ENCODE measurements around the gene LRRC4. TPM values are rescaled to one million over a fixed set of nuclear protein-coding genes. Genes with fewer than 3 reads are reported as not detected.

LRRC4 gene
- total RNA-seq, 1 experiment from 2014 or later: 0.39 TPM

DNA sequence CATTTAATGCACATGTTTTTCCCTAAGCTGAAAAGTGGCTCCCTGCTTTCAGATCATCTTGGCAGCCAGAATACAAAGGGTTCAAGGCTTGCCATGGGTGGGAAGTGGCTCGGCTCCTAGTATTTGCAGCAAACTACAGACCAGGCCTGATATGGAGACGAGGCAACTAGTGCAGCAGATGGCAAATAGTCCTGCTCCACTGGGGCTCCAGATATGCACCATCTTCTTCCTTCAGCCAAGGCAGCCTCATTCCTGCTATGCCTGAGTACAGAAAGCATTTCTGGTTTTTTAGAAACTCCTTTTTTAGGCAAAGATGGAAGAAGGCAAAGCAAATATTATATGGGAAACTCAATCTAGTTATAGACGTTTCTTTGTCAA lies 23.9 kb downstream of the LRRC4 start:
- Histone ChIP-seq H3K27ac (no peak overlapping the region), H3K9me2 (ENCODE audit: insufficient read depth) (no peaks in the 10 kb centered on the region), H3K4me2 (no peak overlapping the region), H3K4me1 (replicated peaks; ENCODE audit: insufficient read depth) (no peaks in the 10 kb centered on the region), H3K4me3 (no peak overlapping the region), H3K9me3 (ENCODE audit: insufficient read depth, low read depth) (no peaks in the 10 kb centered on the region), H3K79me2 (ENCODE audit: low read depth) (no peaks in the 10 kb centered on the region), H3K36me3 (ENCODE audit: low read depth) (no peaks in the 10 kb centered on the region), H3K27me3 (ENCODE audit: insufficient read depth, low read depth) (no peaks in the 10 kb centered on the region), H4K20me1 (ENCODE audit: insufficient read depth) (no peaks in the 10 kb centered on the region), H3F3A (ENCODE audit: insufficient read depth, low read depth) (no peaks in the 10 kb centered on the region), H2AFZ (no peak overlapping the region)
- DNase-seq: no peak
- TF ChIP-seq, protein P1, sequence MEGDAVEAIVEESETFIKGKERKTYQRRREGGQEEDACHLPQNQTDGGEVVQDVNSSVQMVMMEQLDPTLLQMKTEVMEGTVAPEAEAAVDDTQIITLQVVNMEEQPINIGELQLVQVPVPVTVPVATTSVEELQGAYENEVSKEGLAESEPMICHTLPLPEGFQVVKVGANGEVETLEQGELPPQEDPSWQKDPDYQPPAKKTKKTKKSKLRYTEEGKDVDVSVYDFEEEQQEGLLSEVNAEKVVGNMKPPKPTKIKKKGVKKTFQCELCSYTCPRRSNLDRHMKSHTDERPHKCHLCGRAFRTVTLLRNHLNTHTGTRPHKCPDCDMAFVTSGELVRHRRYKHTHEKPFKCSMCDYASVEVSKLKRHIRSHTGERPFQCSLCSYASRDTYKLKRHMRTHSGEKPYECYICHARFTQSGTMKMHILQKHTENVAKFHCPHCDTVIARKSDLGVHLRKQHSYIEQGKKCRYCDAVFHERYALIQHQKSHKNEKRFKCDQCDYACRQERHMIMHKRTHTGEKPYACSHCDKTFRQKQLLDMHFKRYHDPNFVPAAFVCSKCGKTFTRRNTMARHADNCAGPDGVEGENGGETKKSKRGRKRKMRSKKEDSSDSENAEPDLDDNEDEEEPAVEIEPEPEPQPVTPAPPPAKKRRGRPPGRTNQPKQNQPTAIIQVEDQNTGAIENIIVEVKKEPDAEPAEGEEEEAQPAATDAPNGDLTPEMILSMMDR (conservative IDR thresholded peaks at IDR 0.05): no peak
- TF ChIP-seq EZH2 (IDR thresholded peaks at IDR 0.05; ENCODE audit: low read depth): no peak
- intact Hi-C loops (cut with micrococcal nuclease; ENCODE audit: unreplicated experiment): no loop called here
- ChIA-PET CTCF (no interaction called here), POLR2A (ENCODE audit: unreplicated experiment) (interaction anchor here (0.5 kb wide), 1 partner anchor 1199 kb away, joined by 4 read pairs; no protein-coding TSS in a partner anchor)
- BruUV-seq (replicated peaks): no TSS peak

- intact Hi-C loops (cut with micrococcal nuclease; ENCODE audit: unreplicated experiment): no loop called here
- no peak for DNase-seq
- no peak overlapping the region for H3K4me3 ChIP-seq
- CTCF ChIA-PET: no interaction called here
- H3K36me3 ChIP-seq (ENCODE audit: low read depth): no peaks in the 10 kb centered on the region
- no peak for TF ChIP-seq EZH2 (IDR thresholded peaks at IDR 0.05; ENCODE audit: low read depth)
- TF ChIP-seq, protein P1 (conservative IDR thresholded peaks at IDR 0.05): no peak
- BruUV-seq (replicated peaks): no TSS peak
- POLR2A ChIA-PET (ENCODE audit: unreplicated experiment): interaction anchor here (0.5 kb wide), 1 partner anchor 1199 kb away, joined by 4 read pairs; no protein-coding TSS in a partner anchor
- no peaks in the 10 kb centered on the region for H3F3A ChIP-seq (ENCODE audit: insufficient read depth, low read depth)
- H3K9me3 ChIP-seq (ENCODE audit: insufficient read depth, low read depth): no peaks in the 10 kb centered on the region
- no peak overlapping the region for H3K4me2 ChIP-seq
- no peaks in the 10 kb centered on the region for H3K79me2 ChIP-seq (ENCODE audit: low read depth)
- no peaks in the 10 kb centered on the region for H3K27me3 ChIP-seq (ENCODE audit: insufficient read depth, low read depth)
- no peak overlapping the region for H3K27ac ChIP-seq
- H3K4me1 ChIP-seq (replicated peaks; ENCODE audit: insufficient read depth): no peaks in the 10 kb centered on the region
- no peaks in the 10 kb centered on the region for H3K9me2 ChIP-seq (ENCODE audit: insufficient read depth)
- no peaks in the 10 kb centered on the region for H4K20me1 ChIP-seq (ENCODE audit: insufficient read depth)
- H2AFZ ChIP-seq: no peak overlapping the region
Measured at GRCh38 chr7:128006550-128007302, 24.5 kb downstream of the LRRC4 start.

DNA sequence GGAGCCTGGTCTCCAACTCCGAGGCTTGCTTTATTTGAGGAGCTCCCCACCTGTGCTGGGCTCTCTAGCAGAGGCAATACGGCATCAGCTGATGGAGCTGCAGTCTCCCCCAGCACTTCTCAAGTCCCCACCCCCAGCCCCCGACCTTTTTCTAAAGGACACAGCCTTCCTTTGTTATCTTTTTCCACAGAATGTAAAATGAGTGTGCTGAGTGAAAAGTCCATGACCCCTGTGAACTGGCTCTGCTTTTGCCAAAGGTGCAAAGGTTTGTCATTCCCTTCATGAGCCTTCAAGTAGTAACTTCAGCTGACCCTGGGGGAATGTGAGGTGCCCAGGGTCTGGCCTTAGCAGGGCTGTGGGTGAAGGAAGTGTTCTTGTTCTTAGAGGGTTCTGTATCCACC lies 25.5 kb downstream of the LRRC4 start:
- Histone ChIP-seq H3K36me3 (ENCODE audit: low read depth) (no peaks in the 10 kb centered on the region), H3K4me3 (no peak overlapping the region), H3K27ac (no peak overlapping the region), H3F3A (ENCODE audit: insufficient read depth, low read depth) (no peaks in the 10 kb centered on the region), H2AFZ (no peak overlapping the region), H3K4me2 (no peak overlapping the region), H3K79me2 (ENCODE audit: low read depth) (no peaks in the 10 kb centered on the region), H3K27me3 (ENCODE audit: insufficient read depth, low read depth) (no peaks in the 10 kb centered on the region), H3K4me1 (replicated peaks; ENCODE audit: insufficient read depth) (no peaks in the 10 kb centered on the region), H4K20me1 (ENCODE audit: insufficient read depth) (no peaks in the 10 kb centered on the region), H3K9me2 (ENCODE audit: insufficient read depth) (no peaks in the 10 kb centered on the region), H3K9me3 (ENCODE audit: insufficient read depth, low read depth) (no peaks in the 10 kb centered on the region)
- ChIA-PET CTCF (no interaction called here), POLR2A (ENCODE audit: unreplicated experiment) (no interaction called here)
- no peak for DNase-seq
- TF ChIP-seq, protein P1 (conservative IDR thresholded peaks at IDR 0.05): no peak
- TF ChIP-seq EZH2 (IDR thresholded peaks at IDR 0.05; ENCODE audit: low read depth): no peak
- BruUV-seq (replicated peaks): no TSS peak
- intact Hi-C loops (cut with micrococcal nuclease; ENCODE audit: unreplicated experiment): no loop called here
